ENCODE data around the gene EHMT1. TPM values are rescaled to one million over a fixed set of nuclear protein-coding genes. Genes with fewer than 3 reads are reported as not detected.
"Not testable (repeated sequence)": the region's sequence is repeated elsewhere in the genome, so short reads cannot be mapped to it uniquely, and the experiment has no call there.

Gene EHMT1
- total RNA-seq, 2 experiments from 2014 or later = 80.6 to 87.8 TPM

DNA sequence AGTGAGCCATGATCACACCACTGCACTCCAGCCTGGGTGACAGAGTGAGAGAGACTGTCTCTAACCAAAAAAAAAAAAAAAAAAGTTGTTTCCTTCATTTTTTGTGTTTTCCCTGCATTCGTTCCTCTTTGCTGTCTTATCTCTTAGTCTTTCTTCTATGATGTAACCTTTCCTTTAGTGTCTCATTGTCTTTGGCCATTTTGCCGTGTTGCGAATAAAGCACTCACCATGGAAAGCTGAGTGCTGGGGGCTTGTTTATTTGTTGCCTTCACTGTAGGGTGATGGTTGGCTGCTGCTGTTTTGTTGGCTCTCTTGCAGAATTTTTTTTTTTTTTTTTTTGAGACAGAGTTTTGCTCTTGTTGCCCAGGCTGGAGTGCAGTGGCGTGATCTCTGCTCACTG, 7.7 kb downstream of the EHMT1 start:
- Mint-ChIP-seq H3K27ac (peak overlapping the region; percentile 53), H3K27me3 (no peaks in the 10 kb centered on the region), H3K4me3 (peak overlapping the region; percentile 32), H3K4me1 (ENCODE audit: low read depth) (peaks cover 59% of the 10 kb centered on the region), H3K9me3 (no peaks in the 10 kb centered on the region), H3K36me3 (ENCODE audit: low read depth) (peaks cover 5% of the 10 kb centered on the region)
- ATAC-seq (ENCODE audit: poor library complexity) (no peak), DNase-seq (no peak)
- H3K9me3 ChIP-seq (ENCODE audit: control insufficient read depth in 1 of 2, insufficient read depth in 1 of 2, low read length in 2 of 2) = no peaks in the 10 kb centered on the region
- H3K27me3 ChIP-seq (ENCODE audit: control insufficient read depth in 1 of 2, insufficient read depth in 2 of 2, low read length in 2 of 2) = no peaks in the 10 kb centered on the region
- H3K36me3 ChIP-seq (ENCODE audit: insufficient read depth, low read length) = no peaks in the 10 kb centered on the region
- TF ChIP-seq, protein P1, sequence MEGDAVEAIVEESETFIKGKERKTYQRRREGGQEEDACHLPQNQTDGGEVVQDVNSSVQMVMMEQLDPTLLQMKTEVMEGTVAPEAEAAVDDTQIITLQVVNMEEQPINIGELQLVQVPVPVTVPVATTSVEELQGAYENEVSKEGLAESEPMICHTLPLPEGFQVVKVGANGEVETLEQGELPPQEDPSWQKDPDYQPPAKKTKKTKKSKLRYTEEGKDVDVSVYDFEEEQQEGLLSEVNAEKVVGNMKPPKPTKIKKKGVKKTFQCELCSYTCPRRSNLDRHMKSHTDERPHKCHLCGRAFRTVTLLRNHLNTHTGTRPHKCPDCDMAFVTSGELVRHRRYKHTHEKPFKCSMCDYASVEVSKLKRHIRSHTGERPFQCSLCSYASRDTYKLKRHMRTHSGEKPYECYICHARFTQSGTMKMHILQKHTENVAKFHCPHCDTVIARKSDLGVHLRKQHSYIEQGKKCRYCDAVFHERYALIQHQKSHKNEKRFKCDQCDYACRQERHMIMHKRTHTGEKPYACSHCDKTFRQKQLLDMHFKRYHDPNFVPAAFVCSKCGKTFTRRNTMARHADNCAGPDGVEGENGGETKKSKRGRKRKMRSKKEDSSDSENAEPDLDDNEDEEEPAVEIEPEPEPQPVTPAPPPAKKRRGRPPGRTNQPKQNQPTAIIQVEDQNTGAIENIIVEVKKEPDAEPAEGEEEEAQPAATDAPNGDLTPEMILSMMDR (IDR thresholded peaks at IDR 0.05) = no peak
- peaks cover 74% of the 10 kb centered on the region for H3K4me1 ChIP-seq (ENCODE audit: insufficient read depth, low read length)
- POLR2A ChIA-PET = no interaction called here
- no peak overlapping the region for H3K4me3 ChIP-seq (ENCODE audit: low read length)
- H3K27ac ChIP-seq (ENCODE audit: low read depth in 1 of 2, low read length in 2 of 2) = no peak overlapping the region
- intact Hi-C loops (cut with DNase I, micrococcal nuclease) = no loop called here
- CTCF ChIA-PET = no interaction called here

GRCh38 chr9:137627406-137627805, 8.6 kb downstream of the EHMT1 start:
- DNase-seq; H3K27me3 Mint-ChIP-seq; intact Hi-C loops (cut with DNase I, micrococcal nuclease); H3K36me3 Mint-ChIP-seq (ENCODE audit: low read depth); H3K9me3 Mint-ChIP-seq; H3K27ac Mint-ChIP-seq; H3K9me3 ChIP-seq (ENCODE audit: control insufficient read depth in 1 of 2, insufficient read depth in 1 of 2, low read length in 2 of 2); H3K4me3 Mint-ChIP-seq; H3K27me3 ChIP-seq (ENCODE audit: control insufficient read depth in 1 of 2, insufficient read depth in 2 of 2, low read length in 2 of 2); H3K36me3 ChIP-seq (ENCODE audit: insufficient read depth, low read length); H3K4me3 ChIP-seq (ENCODE audit: low read length); H3K27ac ChIP-seq (ENCODE audit: low read depth in 1 of 2, low read length in 2 of 2); ATAC-seq (ENCODE audit: poor library complexity): not testable (repeated sequence)
- peaks cover 80% of the 10 kb centered on the region for H3K4me1 ChIP-seq (ENCODE audit: insufficient read depth, low read length)
- ChIA-PET POLR2A (interaction anchor here (2.0 kb wide), 1 partner anchor 8 kb away, joined by 21 read pairs; the partner anchor contains the start of gene EHMT1), CTCF (interaction anchor here (1.4 kb wide), 1 partner anchor 8 kb away, joined by 4 read pairs; no protein-coding TSS in a partner anchor)
- H3K4me1 Mint-ChIP-seq (ENCODE audit: low read depth) = peaks cover 62% of the 10 kb centered on the region

DNA sequence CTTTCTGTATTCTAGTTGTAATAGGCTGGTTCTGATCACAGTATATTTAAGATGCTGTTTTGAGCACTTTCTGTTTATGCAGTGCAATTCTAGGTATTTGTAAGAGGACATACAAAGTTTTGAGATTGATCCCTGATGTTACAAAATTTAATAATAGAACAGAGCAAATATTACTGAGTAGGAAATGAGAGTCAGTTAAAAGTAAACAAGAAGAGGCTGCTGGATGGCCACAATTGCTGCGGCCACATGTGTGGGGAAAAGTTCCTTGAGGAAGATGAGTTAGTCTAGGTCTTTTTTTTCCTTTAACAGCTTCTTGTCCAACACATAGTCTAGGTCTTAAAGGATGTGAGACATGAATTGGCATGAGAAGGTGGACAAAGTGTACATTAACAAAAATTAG, 11.3 kb downstream of the EHMT1 start:
- TF ChIP-seq, protein P1 (IDR thresholded peaks at IDR 0.05) = no peak
- POLR2A ChIA-PET = no interaction called here
- Histone ChIP-seq H3K9me3 (ENCODE audit: control insufficient read depth in 1 of 2, insufficient read depth in 1 of 2, low read length in 2 of 2) (no peaks in the 10 kb centered on the region), H3K36me3 (ENCODE audit: insufficient read depth, low read length) (peaks cover 4% of the 10 kb centered on the region), H3K27me3 (ENCODE audit: control insufficient read depth in 1 of 2, insufficient read depth in 2 of 2, low read length in 2 of 2) (no peaks in the 10 kb centered on the region), H3K4me1 (ENCODE audit: insufficient read depth, low read length) (peaks cover 75% of the 10 kb centered on the region), H3K4me3 (ENCODE audit: low read length) (no peak overlapping the region), H3K27ac (ENCODE audit: low read depth in 1 of 2, low read length in 2 of 2) (no peak overlapping the region)
- no peak for ATAC-seq (ENCODE audit: poor library complexity)
- intact Hi-C loops (cut with DNase I, micrococcal nuclease) = no loop called here
- H3K27ac Mint-ChIP-seq = peak overlapping the region; percentile 38
- H3K9me3 Mint-ChIP-seq = no peaks in the 10 kb centered on the region
- H3K4me3 Mint-ChIP-seq = peak overlapping the region; percentile 40
- H3K4me1 Mint-ChIP-seq (ENCODE audit: low read depth) = peaks cover 72% of the 10 kb centered on the region
- DNase-seq = no peak
- H3K36me3 Mint-ChIP-seq (ENCODE audit: low read depth) = peaks cover 4% of the 10 kb centered on the region
- H3K27me3 Mint-ChIP-seq = no peaks in the 10 kb centered on the region
- CTCF ChIA-PET = no interaction called here

DNA sequence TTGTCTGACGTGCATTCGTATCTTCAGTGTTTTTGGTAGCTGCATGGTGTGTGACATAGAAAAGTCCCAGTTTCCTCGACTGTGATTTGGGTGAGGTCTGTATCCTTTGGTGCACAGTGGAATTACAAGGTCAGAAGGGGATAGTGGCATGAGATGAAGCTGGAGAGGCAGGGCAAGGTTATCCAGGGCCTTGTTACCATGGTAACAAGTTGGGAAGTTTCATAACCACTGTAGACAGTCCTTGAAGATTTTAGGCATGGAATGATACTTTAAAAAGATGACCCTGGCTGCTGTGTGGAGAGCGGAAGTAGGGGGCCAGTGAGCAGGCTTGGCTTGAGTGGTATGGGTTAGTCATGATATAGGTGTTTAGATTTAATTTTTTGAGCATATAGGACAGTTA, 11.9 kb downstream of the EHMT1 start:
- ATAC-seq (ENCODE audit: poor library complexity) (no peak), DNase-seq (no peak)
- TF ChIP-seq, protein P1 (IDR thresholded peaks at IDR 0.05) = no peak
- no peak overlapping the region for H3K27ac ChIP-seq (ENCODE audit: low read depth in 1 of 2, low read length in 2 of 2)
- peaks cover 66% of the 10 kb centered on the region for H3K4me1 Mint-ChIP-seq (ENCODE audit: low read depth)
- no peaks in the 10 kb centered on the region for H3K27me3 Mint-ChIP-seq
- POLR2A ChIA-PET = interaction anchor here (0.6 kb wide), 1 partner anchor 91 kb away, joined by 3 read pairs; no protein-coding TSS in a partner anchor
- intact Hi-C loops (cut with DNase I, micrococcal nuclease) = no loop called here
- peak overlapping the region; percentile 38 for H3K27ac Mint-ChIP-seq
- H3K4me3 Mint-ChIP-seq = no peak overlapping the region
- peaks cover 4% of the 10 kb centered on the region for H3K36me3 ChIP-seq (ENCODE audit: insufficient read depth, low read length)
- H3K9me3 ChIP-seq (ENCODE audit: control insufficient read depth in 1 of 2, insufficient read depth in 1 of 2, low read length in 2 of 2) = no peaks in the 10 kb centered on the region
- H3K9me3 Mint-ChIP-seq = no peaks in the 10 kb centered on the region
- no peak overlapping the region for H3K4me3 ChIP-seq (ENCODE audit: low read length)
- peaks cover 69% of the 10 kb centered on the region for H3K4me1 ChIP-seq (ENCODE audit: insufficient read depth, low read length)
- H3K27me3 ChIP-seq (ENCODE audit: control insufficient read depth in 1 of 2, insufficient read depth in 2 of 2, low read length in 2 of 2) = no peaks in the 10 kb centered on the region
- no peaks in the 10 kb centered on the region for H3K36me3 Mint-ChIP-seq (ENCODE audit: low read depth)
- CTCF ChIA-PET = no interaction called here

All from CD4-positive, alpha-beta T cell (primary cell).